Endothelial cell of umbilical vein (primary cell): ENCODE data around the gene UVSSA.

ENCODE experiments used
- CTCF ChIP-seq, 2 donors: IDR thresholded peaks; 1 replicate in 1 of 2; 2 replicates in 1 of 2; pipeline ENCODE4 v1.5.1; 2011; ENCODE audit warnings: low read length in 2 of 2, mild to moderate bottlenecking in 2 of 2, moderate library complexity in 2 of 2, control low read depth in 1 of 2, inconsistent platforms in 1 of 2, low read depth in 1 of 2; ENCODE audit not compliant: insufficient read depth in 1 of 2; ENCODE audit errors: extremely low read depth in 1 of 2
- POLR2A ChIP-seq: IDR thresholded peaks from 2 replicates; pipeline ENCODE4 v1.6.1; 2012; ENCODE audit warnings: low read depth, mild to moderate bottlenecking, control low read depth, low read length

DNA sequence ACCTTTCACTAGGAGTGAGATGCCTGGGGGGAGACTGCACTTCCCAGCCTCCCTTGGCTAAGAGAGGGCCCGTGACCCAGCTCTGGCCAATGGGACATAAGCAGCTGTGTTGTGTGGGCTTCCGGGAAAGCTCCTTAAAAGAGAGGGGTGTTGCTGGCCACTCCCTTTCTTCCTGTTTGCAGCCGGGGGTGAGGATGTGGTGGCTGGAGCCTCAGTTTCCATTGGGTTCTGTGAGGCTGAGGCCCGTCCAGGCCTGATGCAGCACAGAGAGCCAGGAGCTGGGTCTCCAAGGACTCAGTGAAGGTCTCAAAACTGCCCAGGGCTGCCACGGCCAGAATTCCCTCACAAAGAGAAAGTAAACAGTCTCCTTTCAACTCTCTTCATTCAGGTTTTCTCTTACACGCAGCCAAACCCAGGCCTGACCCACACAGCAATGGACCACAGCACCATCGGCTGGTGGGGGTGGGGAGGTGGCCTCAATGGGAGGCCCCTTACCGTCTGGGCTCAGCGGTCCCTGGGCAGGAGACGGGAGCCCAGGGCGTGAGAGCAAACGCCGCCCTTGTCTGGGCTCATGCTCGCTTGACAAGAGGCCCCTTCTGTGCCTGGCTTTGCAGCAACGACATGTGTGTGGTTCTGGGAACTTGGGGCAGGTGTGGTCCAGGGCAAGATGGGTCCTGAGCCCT lies 52.6 kb downstream of the UVSSA start:
- no peak for TF ChIP-seq CTCF (IDR thresholded peaks at IDR 0.05; ENCODE audit: extremely low read depth in 1 of 2, insufficient read depth in 1 of 2, low read depth in 1 of 2, low read length in 2 of 2)
- TF ChIP-seq POLR2A, result no peak
